ENCODE results near the gene PTPRQ. TPM values are rescaled to one million over a fixed set of nuclear protein-coding genes. Genes with fewer than 3 reads are reported as not detected.

The PTPRQ gene
- polyA plus RNA-seq, 1 of the 3 experiments (the other 2 are of a cell fraction) = 0.46 TPM

DNA sequence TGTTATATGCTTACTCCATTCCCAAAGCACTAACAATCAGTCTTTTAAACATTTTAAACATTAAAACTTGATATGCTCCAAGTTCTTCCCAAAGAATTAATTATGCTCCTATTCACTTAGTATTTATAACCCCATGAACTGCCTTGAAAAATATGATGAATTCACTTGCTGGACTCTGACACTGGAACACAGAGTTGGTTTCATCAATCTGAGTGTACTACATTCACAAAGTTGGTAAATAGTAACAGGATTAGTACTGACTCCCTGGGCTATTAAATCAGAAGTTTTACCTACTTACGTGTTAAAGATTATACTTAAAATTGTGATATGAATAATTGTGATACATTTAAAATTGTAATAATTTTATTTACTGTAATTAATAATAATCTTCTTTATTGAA, 246.1 kb downstream of the PTPRQ start:
- ChIA-PET POLR2A (no interaction called here), CTCF (no interaction called here)
- Histone ChIP-seq H3K27ac (ENCODE audit: low read depth in 2 of 2, low read length in 1 of 2) (no peak overlapping the region), H3K9me2 (no peaks in the 10 kb centered on the region), H3K9ac (no peak overlapping the region), H3K9me3 (no peaks in the 10 kb centered on the region; the same call in 1 of the 2 replicates), H3K4me2 (no peak overlapping the region), H3K79me2 (ENCODE audit: insufficient read depth) (no peaks in the 10 kb centered on the region), H3K4me1 (ENCODE audit: control insufficient read depth in 1 of 2, insufficient read depth in 2 of 2, low read depth in 1 of 2, low read length in 1 of 2) (no peaks in the 10 kb centered on the region), H3K4me3 (ENCODE audit: low read depth in 2 of 2, low read length in 1 of 2) (no peak overlapping the region), H4K20me1 (ENCODE audit: insufficient read depth) (no peaks in the 10 kb centered on the region), H3F3A (replicated peaks; ENCODE audit: insufficient read depth) (no peaks in the 10 kb centered on the region), H2AFZ (ENCODE audit: low read depth) (no peak overlapping the region), H3K27me3 (ENCODE audit: insufficient read depth) (no peaks in the 10 kb centered on the region; the same call in none of the 2 replicates), H3K36me3 (replicated peaks in 1 of 2; ENCODE audit: control insufficient read depth in 1 of 2, insufficient read depth in 2 of 2, low read length in 1 of 2) (no peaks in the 10 kb centered on the region)
- no peak for DNase-seq
- WGBS (ENCODE audit: low lambda C conversion rate) = 2% methylated on average over 1 of the region's 1 CpG
- TF ChIP-seq TCF12 (IDR thresholded peaks at IDR 0.05) (no peak), CHD2 (IDR thresholded peaks at IDR 0.05; ENCODE audit: low read length, partially characterized antibody) (no peak), EZH2phosphoT487 (IDR thresholded peaks at IDR 0.05; ENCODE audit: borderline replicate concordance, low read depth) (no peak), TEAD4 (IDR thresholded peaks at IDR 0.05; ENCODE audit: borderline replicate concordance, insufficient read depth) (no peak), RAD21 (IDR thresholded peaks at IDR 0.05; ENCODE audit: low read length) (no peak), JUND (IDR thresholded peaks at IDR 0.05) (no peak), MEF2A (IDR thresholded peaks at IDR 0.05; ENCODE audit: borderline replicate concordance, low read depth) (no peak), FOXM1 (IDR thresholded peaks at IDR 0.05; ENCODE audit: low read depth) (no peak), FOXJ3 (CRISPR knock-in tag; IDR thresholded peaks at IDR 0.05) (no peak), YY1 (IDR thresholded peaks at IDR 0.05; ENCODE audit: low read depth) (no peak), RCOR1 (IDR thresholded peaks at IDR 0.05; ENCODE audit: low read length) (no peak), NFIC (IDR thresholded peaks at IDR 0.05; ENCODE audit: borderline replicate concordance) (no peak), EP300 (IDR thresholded peaks at IDR 0.05; ENCODE audit: borderline replicate concordance in 1 of 2, low read depth in 1 of 2, low read length in 1 of 2) (no peak)
- TF ChIP-seq, protein P1, sequence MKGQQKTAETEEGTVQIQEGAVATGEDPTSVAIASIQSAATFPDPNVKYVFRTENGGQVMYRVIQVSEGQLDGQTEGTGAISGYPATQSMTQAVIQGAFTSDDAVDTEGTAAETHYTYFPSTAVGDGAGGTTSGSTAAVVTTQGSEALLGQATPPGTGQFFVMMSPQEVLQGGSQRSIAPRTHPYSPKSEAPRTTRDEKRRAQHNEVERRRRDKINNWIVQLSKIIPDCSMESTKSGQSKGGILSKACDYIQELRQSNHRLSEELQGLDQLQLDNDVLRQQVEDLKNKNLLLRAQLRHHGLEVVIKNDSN (IDR thresholded peaks at IDR 0.05; ENCODE audit: borderline replicate concordance, low read depth) = no peak

DNA sequence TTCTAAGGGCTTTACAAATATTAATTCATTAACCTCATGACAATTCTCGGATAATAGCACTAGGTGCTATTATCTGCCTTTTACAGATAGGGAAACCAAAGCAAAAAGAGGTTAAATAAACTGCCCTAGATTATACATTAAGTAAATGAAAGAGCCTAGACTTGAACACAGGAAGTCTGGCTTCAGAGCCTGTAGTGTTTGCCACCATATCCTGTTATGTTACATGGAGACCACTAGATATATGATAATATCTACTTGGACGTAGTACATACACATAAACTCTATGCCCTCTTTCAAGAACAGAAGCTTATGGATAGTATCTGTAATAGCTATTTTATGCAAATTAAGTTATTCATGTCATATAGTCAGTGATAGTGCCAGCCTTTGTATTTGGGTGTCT, 246.5 kb downstream of the PTPRQ start:
- H3K9ac ChIP-seq = no peak overlapping the region
- POLR2A ChIA-PET = no interaction called here
- H3K79me2 ChIP-seq (ENCODE audit: insufficient read depth) = no peaks in the 10 kb centered on the region
- no peaks in the 10 kb centered on the region for H4K20me1 ChIP-seq (ENCODE audit: insufficient read depth)
- CTCF ChIA-PET = no interaction called here
- H2AFZ ChIP-seq (ENCODE audit: low read depth) = no peak overlapping the region
- no peaks in the 10 kb centered on the region for H3F3A ChIP-seq (replicated peaks; ENCODE audit: insufficient read depth)
- 3% methylated on average over 2 of the region's 2 CpGs for WGBS (ENCODE audit: low lambda C conversion rate)
- no peak overlapping the region for H3K4me2 ChIP-seq
- H3K9me2 ChIP-seq = no peaks in the 10 kb centered on the region
- H3K27me3 ChIP-seq (ENCODE audit: insufficient read depth) = no peaks in the 10 kb centered on the region; the same call in none of the 2 replicates
- H3K9me3 ChIP-seq = no peaks in the 10 kb centered on the region; the same call in 1 of the 2 replicates
- no peaks in the 10 kb centered on the region for H3K4me1 ChIP-seq (ENCODE audit: control insufficient read depth in 1 of 2, insufficient read depth in 2 of 2, low read depth in 1 of 2, low read length in 1 of 2)
- H3K4me3 ChIP-seq (ENCODE audit: low read depth in 2 of 2, low read length in 1 of 2) = no peak overlapping the region
- H3K27ac ChIP-seq (ENCODE audit: low read depth in 2 of 2, low read length in 1 of 2) = no peak overlapping the region
- DNase-seq = no peak
- H3K36me3 ChIP-seq (replicated peaks in 1 of 2; ENCODE audit: control insufficient read depth in 1 of 2, insufficient read depth in 2 of 2, low read length in 1 of 2) = no peaks in the 10 kb centered on the region
- TF ChIP-seq TEAD4 (IDR thresholded peaks at IDR 0.05; ENCODE audit: borderline replicate concordance, insufficient read depth) (no peak), NRF1 (IDR thresholded peaks at IDR 0.05; ENCODE audit: low read depth, low read length) (no peak), POLR2AphosphoS5 (IDR thresholded peaks at IDR 0.05; ENCODE audit: low read depth, low read length) (no peak), EP300 (IDR thresholded peaks at IDR 0.05; ENCODE audit: borderline replicate concordance in 1 of 2, low read depth in 1 of 2, low read length in 1 of 2) (no peak), RAD21 (IDR thresholded peaks at IDR 0.05; ENCODE audit: low read length) (no peak), TCF12 (IDR thresholded peaks at IDR 0.05) (no peak), EZH2phosphoT487 (IDR thresholded peaks at IDR 0.05; ENCODE audit: borderline replicate concordance, low read depth) (no peak), YY1 (IDR thresholded peaks at IDR 0.05; ENCODE audit: low read depth) (no peak), JUND (IDR thresholded peaks at IDR 0.05) (no peak), RFX5 (IDR thresholded peaks at IDR 0.05; ENCODE audit: low read length) (no peak), MXI1 (IDR thresholded peaks at IDR 0.05; ENCODE audit: low read depth, low read length) (no peak), SMC3 (IDR thresholded peaks at IDR 0.05; ENCODE audit: low read depth, low read length) (no peak), ELF1 (IDR thresholded peaks at IDR 0.05) (no peak), RXRA (IDR thresholded peaks at IDR 0.05; ENCODE audit: borderline replicate concordance, low read depth) (no peak)
- TF ChIP-seq, protein P2, sequence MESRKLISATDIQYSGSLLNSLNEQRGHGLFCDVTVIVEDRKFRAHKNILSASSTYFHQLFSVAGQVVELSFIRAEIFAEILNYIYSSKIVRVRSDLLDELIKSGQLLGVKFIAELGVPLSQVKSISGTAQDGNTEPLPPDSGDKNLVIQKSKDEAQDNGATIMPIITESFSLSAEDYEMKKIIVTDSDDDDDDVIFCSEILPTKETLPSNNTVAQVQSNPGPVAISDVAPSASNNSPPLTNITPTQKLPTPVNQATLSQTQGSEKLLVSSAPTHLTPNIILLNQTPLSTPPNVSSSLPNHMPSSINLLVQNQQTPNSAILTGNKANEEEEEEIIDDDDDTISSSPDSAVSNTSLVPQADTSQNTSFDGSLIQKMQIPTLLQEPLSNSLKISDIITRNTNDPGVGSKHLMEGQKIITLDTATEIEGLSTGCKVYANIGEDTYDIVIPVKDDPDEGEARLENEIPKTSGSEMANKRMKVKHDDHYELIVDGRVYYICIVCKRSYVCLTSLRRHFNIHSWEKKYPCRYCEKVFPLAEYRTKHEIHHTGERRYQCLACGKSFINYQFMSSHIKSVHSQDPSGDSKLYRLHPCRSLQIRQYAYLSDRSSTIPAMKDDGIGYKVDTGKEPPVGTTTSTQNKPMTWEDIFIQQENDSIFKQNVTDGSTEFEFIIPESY (IDR thresholded peaks at IDR 0.05; ENCODE audit: borderline replicate concordance, low read depth) = no peak
- TF ChIP-seq, protein P3, sequence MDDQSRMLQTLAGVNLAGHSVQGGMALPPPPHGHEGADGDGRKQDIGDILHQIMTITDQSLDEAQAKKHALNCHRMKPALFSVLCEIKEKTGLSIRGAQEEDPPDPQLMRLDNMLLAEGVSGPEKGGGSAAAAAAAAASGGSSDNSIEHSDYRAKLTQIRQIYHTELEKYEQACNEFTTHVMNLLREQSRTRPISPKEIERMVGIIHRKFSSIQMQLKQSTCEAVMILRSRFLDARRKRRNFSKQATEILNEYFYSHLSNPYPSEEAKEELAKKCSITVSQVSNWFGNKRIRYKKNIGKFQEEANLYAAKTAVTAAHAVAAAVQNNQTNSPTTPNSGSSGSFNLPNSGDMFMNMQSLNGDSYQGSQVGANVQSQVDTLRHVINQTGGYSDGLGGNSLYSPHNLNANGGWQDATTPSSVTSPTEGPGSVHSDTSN (IDR thresholded peaks at IDR 0.05) = no peak
- TF ChIP-seq, protein P4, sequence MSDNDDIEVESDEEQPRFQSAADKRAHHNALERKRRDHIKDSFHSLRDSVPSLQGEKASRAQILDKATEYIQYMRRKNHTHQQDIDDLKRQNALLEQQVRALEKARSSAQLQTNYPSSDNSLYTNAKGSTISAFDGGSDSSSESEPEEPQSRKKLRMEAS (IDR thresholded peaks at IDR 0.05; ENCODE audit: low read depth) = no peak
- TF ChIP-seq, protein P1 (IDR thresholded peaks at IDR 0.05; ENCODE audit: borderline replicate concordance, low read depth) = no peak

Measured in SK-N-SH (cell line).